Right atrium auricular region (tissue), 2 donors: Measurements from ENCODE around the gene PHACTR1. TPM values are rescaled to one million over a fixed set of nuclear protein-coding genes. Genes with fewer than 3 reads are reported as not detected.

ENCODE experiments used
- DNase-seq: peaks from one replicate; pipeline ENCODE4 v3.0.0-alpha.2; 2019; ENCODE audit warnings: low spot score
- H3K27ac ChIP-seq, 2 donors: fragments of 200-600 bp; sonication (generic); 1 replicate in 1 of 2; 2 replicates in 1 of 2; pipeline ENCODE4 v1.5.1; 2016 to 2019
- H3K27me3 ChIP-seq, 2 donors: fragments of 200-600 bp; sonication (generic); one replicate each; pipeline versions ENCODE4 v1.5.1 to v1.6.0; 2017 to 2019
- H3K36me3 ChIP-seq: fragments of 200-600 bp; sonication (generic); one replicate; pipeline ENCODE4 v1.5.1; 2016
- H3K4me1 ChIP-seq, 2 donors: fragments of 200-600 bp; sonication (generic); one replicate each; pipeline versions ENCODE4 v1.5.1 to v1.6.0; 2017 to 2019
- H3K4me3 ChIP-seq, 2 donors: fragments of 200-600 bp; sonication (generic); 1 replicate in 1 of 2; 2 replicates in 1 of 2; pipeline ENCODE4 v1.5.1; 2017 to 2019; ENCODE audit warnings: mild to moderate bottlenecking in 1 of 2, moderate library complexity in 1 of 2
- H3K9me3 ChIP-seq, 2 donors: fragments of 200-600 bp; sonication (generic); one replicate each; pipeline ENCODE4 v1.5.1; 2019
- total RNA-seq, 2 donors: library from RNA; depleted of rRNA; stranded (reverse); fragments of >200 nt; gene quantifications; one replicate each; pipeline ENCODE4 v1.1.0, GENCODE V29; 2016
- TF ChIP-seq, protein P1 (sequence below), 2 donors: fragments of 200-600 bp; sonication (generic); IDR thresholded peaks; one replicate each; pipeline ENCODE4 v1.5.1; 2019; ENCODE audit warnings: antibody characterized with exemption in 2 of 2

The PHACTR1 gene
- total RNA-seq, 2 donors from 2014 or later = 19.1 to 46.0 TPM

DNA sequence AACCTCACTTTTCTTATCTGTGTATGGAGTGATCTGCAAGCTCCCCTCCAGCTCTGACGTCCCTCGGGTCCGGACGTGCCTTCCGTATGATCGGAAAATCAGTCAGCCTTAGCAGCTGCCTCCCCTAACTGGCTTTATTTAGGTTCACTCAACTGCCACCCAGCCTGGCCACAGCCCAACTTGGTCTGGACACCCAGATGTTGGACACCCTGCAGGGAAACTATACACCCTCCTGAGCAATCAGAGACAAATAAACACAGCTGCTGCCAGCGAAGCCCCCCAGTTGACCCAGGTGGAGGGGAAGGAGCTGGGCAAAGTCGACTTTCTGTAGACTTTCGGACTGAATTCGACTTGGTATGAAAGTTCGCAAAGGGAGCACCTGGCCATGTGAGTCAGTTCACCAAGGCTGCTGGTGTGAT lies 582.8 kb downstream of the PHACTR1 start:
- Histone ChIP-seq H3K36me3 (peaks cover 19% of the 10 kb centered on the region), H3K4me1 (peaks cover 0 to 27% of the 10 kb centered on the region in 2 donors), H3K27ac (no peak overlapping the region), H3K4me3 (no peak overlapping the region), H3K9me3 (no peaks in the 10 kb centered on the region), H3K27me3 (no peaks in the 10 kb centered on the region)
- peak; percentile 42 for DNase-seq
- TF ChIP-seq, protein P1, sequence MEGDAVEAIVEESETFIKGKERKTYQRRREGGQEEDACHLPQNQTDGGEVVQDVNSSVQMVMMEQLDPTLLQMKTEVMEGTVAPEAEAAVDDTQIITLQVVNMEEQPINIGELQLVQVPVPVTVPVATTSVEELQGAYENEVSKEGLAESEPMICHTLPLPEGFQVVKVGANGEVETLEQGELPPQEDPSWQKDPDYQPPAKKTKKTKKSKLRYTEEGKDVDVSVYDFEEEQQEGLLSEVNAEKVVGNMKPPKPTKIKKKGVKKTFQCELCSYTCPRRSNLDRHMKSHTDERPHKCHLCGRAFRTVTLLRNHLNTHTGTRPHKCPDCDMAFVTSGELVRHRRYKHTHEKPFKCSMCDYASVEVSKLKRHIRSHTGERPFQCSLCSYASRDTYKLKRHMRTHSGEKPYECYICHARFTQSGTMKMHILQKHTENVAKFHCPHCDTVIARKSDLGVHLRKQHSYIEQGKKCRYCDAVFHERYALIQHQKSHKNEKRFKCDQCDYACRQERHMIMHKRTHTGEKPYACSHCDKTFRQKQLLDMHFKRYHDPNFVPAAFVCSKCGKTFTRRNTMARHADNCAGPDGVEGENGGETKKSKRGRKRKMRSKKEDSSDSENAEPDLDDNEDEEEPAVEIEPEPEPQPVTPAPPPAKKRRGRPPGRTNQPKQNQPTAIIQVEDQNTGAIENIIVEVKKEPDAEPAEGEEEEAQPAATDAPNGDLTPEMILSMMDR (IDR thresholded peaks at IDR 0.05) = no peak

DNA sequence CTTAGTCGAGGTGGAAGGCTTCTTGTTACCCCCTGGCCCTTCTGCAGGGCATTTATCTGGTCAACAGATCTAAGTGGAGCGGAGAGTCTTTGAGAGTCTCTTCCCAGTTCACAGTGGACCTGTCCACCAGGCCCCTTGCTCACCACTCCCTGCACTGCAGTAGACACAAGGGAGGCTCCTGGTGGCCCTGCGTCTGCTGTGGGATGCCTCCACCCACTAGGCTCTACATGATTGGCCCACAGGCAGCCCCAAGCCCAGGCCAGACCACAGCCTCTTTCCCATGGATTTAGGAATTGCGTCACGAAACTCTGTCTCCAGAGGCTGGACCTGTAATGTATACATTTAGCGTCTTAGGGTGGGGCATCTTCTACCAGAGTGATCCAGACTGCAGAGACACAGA lies 583.4 kb downstream of the PHACTR1 start:
- H3K27ac ChIP-seq = no peak overlapping the region
- no peaks in the 10 kb centered on the region for H3K9me3 ChIP-seq
- no peak overlapping the region for H3K4me3 ChIP-seq
- no peaks in the 10 kb centered on the region for H3K27me3 ChIP-seq
- H3K36me3 ChIP-seq = peaks cover 13% of the 10 kb centered on the region
- peaks cover 0 to 30% of the 10 kb centered on the region in 2 donors for H3K4me1 ChIP-seq
- TF ChIP-seq, protein P1 (IDR thresholded peaks at IDR 0.05) = no peak
- no peak for DNase-seq

DNA sequence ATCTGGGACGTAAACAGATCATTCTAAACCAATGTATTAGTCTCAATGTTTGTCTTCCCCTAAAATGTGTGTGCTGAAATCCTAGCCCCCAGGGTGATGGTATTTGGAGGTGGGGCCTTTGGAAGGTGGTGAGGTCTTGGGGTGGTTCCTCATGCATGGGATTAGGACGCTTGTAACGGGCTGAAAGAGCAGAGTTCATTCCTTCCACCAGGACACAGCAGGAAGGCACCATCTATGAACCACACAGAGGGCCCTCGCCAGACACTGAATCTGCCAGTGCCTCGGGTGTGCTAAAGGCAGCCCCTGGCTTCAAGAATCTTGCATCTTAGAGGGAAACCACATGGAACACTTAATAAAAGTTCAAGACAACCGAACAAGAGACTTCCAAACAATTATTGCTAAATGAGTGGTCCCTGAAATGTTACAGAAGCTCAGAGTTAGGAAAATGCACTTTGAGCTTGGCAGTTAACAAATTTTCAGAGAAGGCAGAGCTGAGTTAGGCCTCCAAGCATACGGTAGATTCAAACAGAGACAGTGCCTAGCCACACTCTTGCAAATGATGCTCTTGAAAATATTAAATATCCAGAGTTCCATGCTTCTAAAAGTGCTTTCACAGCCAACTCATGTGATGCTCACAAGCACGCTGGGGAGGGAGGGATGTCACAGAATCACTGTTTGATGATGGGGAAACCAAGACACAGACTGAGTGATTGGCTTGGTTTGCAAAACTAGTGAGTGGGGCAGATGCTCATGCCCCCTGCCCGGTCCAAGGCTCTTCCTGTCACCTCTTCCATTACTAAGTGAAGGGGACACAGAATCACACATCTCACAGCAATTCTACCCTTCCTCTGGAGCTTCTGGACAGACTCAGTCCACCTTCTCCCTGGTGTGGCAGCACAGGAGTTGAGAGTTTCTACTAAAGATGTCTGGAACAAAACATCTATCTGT lies 584.4 kb downstream of the PHACTR1 start:
- no peaks in the 10 kb centered on the region for H3K9me3 ChIP-seq
- TF ChIP-seq, protein P1 (IDR thresholded peaks at IDR 0.05) = no peak
- H3K4me1 ChIP-seq = peaks cover 0 to 30% of the 10 kb centered on the region in 2 donors
- no peaks in the 10 kb centered on the region for H3K27me3 ChIP-seq
- peak overlapping the region in 1 of 2 donors; percentile 71 for H3K27ac ChIP-seq
- peaks cover 13% of the 10 kb centered on the region for H3K36me3 ChIP-seq
- DNase-seq = no peak
- no peak overlapping the region for H3K4me3 ChIP-seq

DNA sequence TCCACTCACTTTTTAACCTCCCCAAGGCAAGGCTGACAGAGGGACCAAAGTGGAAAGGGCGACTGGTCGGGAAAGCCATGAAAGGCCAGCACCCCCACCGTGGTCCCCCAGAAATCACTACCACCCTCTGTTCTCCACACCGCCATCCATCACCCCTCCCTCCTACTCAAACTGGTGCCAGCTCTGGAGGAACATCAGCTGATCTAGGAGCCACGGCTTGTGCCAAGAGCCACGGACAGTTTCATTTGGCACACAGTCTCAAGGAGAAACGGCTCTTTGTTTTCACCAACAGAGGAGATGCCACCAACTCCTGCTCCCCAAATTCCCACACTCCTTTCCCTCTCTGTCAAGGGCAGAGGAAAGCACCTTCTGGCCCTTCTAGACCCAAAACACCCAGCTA lies 585.7 kb downstream of the PHACTR1 start:
- peaks cover 0 to 30% of the 10 kb centered on the region in 2 donors for H3K4me1 ChIP-seq
- H3K27ac ChIP-seq = peak overlapping the region; percentile 71 to 80
- H3K4me3 ChIP-seq = no peak overlapping the region
- no peaks in the 10 kb centered on the region for H3K27me3 ChIP-seq
- TF ChIP-seq, protein P1 (IDR thresholded peaks at IDR 0.05) = no peak
- H3K9me3 ChIP-seq = no peaks in the 10 kb centered on the region
- peak; percentile 56 for DNase-seq
- H3K36me3 ChIP-seq = peaks cover 20% of the 10 kb centered on the region

DNA sequence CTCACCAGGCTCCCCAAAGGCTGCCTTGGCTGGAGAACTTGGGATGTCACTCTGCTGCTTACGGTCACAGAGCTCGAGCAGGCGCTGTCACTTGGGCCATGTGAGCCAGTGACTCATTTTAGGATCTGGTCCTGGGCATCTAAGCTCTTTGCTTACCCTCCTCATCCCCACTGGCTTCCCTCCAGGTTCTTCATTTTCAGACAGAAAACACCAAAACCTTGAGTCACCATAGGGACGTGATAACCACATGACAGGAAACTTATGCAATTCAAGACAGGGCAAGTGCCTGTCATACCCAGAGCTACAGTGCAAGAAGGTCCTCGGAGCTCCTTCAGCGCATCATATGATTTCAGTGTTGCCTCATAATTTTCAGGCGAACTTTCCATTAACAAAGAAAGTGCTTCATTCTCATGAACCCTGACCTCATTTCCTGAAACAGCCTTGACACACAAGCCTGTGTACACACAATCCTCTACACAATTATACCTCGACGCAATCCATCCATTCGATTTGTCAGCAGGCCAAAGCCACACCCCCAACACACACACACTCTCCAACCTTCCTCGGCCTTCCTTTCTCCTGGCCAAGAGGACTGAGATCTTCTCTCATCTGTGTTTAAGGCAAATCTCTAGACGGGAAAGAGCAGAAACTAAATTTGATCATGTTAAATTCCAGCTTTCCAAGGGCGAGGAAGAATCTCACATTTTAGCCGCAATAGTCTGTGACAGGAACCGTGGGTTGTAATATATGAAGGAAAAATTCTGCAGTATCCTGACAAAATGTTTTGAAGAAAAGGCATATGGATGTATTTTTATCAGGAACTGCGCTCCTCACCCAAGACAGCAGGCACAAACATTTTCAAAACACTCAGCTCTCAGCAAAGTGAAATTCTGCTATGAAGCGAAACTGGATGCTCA lies 586.4 kb downstream of the PHACTR1 start:
- H3K27me3 ChIP-seq = no peaks in the 10 kb centered on the region
- peaks cover 23% of the 10 kb centered on the region for H3K36me3 ChIP-seq
- peaks cover 0 to 34% of the 10 kb centered on the region in 2 donors for H3K4me1 ChIP-seq
- DNase-seq = peak; percentile 75
- TF ChIP-seq, protein P1 (IDR thresholded peaks at IDR 0.05) = no peak
- H3K27ac ChIP-seq = peak overlapping the region; percentile 71 to 80
- peak overlapping the region in 1 of 2 donors; percentile 9 for H3K4me3 ChIP-seq
- H3K9me3 ChIP-seq = no peaks in the 10 kb centered on the region
